ENCODE data around the gene IL33.

IL33 gene

DNA sequence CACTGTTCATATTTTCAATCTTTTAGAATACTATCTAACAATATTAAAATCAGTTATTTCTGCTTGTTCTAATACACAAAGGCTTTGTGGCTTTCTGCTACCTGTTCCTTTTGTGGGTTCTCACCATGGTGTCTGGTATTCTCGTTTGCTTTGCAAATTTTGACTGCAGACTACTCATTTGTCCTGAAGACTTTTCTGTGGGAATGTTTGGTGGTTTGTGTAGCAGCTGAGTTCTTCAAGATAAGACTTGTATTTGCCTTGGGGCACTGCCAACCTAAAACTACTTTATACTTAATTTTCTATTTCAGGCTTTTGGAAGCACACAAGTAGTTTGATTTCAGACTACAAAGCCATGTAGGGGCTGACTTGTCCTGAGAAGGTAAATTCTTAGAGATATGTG lies 11.1 kb downstream of the IL33 start:
- TF ChIP-seq ZNF70 (CRISPR knock-in tag; IDR thresholded peaks at IDR 0.05) (no peak), SNAI2 (CRISPR knock-in tag; IDR thresholded peaks at IDR 0.05) (no peak), ZNF565 (CRISPR knock-in tag; conservative IDR thresholded peaks at IDR 0.05; ENCODE audit: low read depth) (no peak), BACH2 (CRISPR knock-in tag; IDR thresholded peaks at IDR 0.05; ENCODE audit: borderline replicate concordance) (no peak), RARB (CRISPR knock-in tag; IDR thresholded peaks at IDR 0.05) (no peak), PPARA (CRISPR knock-in tag; IDR thresholded peaks at IDR 0.05; ENCODE audit: borderline replicate concordance) (no peak), ZNF8 (CRISPR knock-in tag; IDR thresholded peaks at IDR 0.05) (no peak), TCF4 (CRISPR knock-in tag; IDR thresholded peaks at IDR 0.05; ENCODE audit: borderline replicate concordance) (no peak), ISL1 (CRISPR knock-in tag; IDR thresholded peaks at IDR 0.05) (no peak), CSDC2 (CRISPR knock-in tag; IDR thresholded peaks at IDR 0.05) (no peak), ZC3H10 (CRISPR knock-in tag; IDR thresholded peaks at IDR 0.05) (no peak), TOX (CRISPR knock-in tag; IDR thresholded peaks at IDR 0.05; ENCODE audit: borderline replicate concordance) (no peak), ZFP3 (CRISPR knock-in tag; IDR thresholded peaks at IDR 0.05) (no peak), OSR1 (CRISPR knock-in tag; IDR thresholded peaks at IDR 0.05) (no peak), GLIS3 (CRISPR knock-in tag; IDR thresholded peaks at IDR 0.05) (no peak)
- TF ChIP-seq, protein P1, sequence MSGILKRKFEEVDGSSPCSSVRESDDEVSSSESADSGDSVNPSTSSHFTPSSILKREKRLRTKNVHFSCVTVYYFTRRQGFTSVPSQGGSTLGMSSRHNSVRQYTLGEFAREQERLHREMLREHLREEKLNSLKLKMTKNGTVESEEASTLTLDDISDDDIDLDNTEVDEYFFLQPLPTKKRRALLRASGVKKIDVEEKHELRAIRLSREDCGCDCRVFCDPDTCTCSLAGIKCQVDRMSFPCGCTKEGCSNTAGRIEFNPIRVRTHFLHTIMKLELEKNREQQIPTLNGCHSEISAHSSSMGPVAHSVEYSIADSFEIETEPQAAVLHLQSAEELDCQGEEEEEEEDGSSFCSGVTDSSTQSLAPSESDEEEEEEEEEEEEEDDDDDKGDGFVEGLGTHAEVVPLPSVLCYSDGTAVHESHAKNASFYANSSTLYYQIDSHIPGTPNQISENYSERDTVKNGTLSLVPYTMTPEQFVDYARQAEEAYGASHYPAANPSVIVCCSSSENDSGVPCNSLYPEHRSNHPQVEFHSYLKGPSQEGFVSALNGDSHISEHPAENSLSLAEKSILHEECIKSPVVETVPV (CRISPR knock-in tag; IDR thresholded peaks at IDR 0.05) = no peak
- TF ChIP-seq, protein P2, sequence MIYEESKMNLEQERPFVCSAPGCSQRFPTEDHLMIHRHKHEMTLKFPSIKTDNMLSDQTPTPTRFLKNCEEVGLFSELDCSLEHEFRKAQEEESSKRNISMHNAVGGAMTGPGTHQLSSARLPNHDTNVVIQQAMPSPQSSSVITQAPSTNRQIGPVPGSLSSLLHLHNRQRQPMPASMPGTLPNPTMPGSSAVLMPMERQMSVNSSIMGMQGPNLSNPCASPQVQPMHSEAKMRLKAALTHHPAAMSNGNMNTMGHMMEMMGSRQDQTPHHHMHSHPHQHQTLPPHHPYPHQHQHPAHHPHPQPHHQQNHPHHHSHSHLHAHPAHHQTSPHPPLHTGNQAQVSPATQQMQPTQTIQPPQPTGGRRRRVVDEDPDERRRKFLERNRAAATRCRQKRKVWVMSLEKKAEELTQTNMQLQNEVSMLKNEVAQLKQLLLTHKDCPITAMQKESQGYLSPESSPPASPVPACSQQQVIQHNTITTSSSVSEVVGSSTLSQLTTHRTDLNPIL (CRISPR knock-in tag; IDR thresholded peaks at IDR 0.05; ENCODE audit: low read depth) = no peak
- TF ChIP-seq, protein P3, sequence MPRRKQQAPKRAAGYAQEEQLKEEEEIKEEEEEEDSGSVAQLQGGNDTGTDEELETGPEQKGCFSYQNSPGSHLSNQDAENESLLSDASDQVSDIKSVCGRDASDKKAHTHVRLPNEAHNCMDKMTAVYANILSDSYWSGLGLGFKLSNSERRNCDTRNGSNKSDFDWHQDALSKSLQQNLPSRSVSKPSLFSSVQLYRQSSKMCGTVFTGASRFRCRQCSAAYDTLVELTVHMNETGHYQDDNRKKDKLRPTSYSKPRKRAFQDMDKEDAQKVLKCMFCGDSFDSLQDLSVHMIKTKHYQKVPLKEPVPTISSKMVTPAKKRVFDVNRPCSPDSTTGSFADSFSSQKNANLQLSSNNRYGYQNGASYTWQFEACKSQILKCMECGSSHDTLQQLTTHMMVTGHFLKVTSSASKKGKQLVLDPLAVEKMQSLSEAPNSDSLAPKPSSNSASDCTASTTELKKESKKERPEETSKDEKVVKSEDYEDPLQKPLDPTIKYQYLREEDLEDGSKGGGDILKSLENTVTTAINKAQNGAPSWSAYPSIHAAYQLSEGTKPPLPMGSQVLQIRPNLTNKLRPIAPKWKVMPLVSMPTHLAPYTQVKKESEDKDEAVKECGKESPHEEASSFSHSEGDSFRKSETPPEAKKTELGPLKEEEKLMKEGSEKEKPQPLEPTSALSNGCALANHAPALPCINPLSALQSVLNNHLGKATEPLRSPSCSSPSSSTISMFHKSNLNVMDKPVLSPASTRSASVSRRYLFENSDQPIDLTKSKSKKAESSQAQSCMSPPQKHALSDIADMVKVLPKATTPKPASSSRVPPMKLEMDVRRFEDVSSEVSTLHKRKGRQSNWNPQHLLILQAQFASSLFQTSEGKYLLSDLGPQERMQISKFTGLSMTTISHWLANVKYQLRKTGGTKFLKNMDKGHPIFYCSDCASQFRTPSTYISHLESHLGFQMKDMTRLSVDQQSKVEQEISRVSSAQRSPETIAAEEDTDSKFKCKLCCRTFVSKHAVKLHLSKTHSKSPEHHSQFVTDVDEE (CRISPR knock-in tag; IDR thresholded peaks at IDR 0.05) = no peak
- TF ChIP-seq, protein P4, sequence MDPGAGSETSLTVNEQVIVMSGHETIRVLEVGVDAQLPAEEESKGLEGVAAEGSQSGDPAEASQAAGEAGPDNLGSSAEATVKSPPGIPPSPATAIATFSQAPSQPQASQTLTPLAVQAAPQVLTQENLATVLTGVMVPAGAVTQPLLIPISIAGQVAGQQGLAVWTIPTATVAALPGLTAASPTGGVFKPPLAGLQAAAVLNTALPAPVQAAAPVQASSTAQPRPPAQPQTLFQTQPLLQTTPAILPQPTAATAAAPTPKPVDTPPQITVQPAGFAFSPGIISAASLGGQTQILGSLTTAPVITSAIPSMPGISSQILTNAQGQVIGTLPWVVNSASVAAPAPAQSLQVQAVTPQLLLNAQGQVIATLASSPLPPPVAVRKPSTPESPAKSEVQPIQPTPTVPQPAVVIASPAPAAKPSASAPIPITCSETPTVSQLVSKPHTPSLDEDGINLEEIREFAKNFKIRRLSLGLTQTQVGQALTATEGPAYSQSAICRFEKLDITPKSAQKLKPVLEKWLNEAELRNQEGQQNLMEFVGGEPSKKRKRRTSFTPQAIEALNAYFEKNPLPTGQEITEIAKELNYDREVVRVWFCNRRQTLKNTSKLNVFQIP (CRISPR knock-in tag; IDR thresholded peaks at IDR 0.05; ENCODE audit: borderline replicate concordance, low read depth) = no peak
- TF ChIP-seq, protein P5, sequence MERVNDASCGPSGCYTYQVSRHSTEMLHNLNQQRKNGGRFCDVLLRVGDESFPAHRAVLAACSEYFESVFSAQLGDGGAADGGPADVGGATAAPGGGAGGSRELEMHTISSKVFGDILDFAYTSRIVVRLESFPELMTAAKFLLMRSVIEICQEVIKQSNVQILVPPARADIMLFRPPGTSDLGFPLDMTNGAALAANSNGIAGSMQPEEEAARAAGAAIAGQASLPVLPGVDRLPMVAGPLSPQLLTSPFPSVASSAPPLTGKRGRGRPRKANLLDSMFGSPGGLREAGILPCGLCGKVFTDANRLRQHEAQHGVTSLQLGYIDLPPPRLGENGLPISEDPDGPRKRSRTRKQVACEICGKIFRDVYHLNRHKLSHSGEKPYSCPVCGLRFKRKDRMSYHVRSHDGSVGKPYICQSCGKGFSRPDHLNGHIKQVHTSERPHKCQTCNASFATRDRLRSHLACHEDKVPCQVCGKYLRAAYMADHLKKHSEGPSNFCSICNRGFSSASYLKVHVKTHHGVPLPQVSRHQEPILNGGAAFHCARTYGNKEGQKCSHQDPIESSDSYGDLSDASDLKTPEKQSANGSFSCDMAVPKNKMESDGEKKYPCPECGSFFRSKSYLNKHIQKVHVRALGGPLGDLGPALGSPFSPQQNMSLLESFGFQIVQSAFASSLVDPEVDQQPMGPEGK (CRISPR knock-in tag; IDR thresholded peaks at IDR 0.05; ENCODE audit: borderline replicate concordance) = no peak
- no peak for ATAC-seq

DNA sequence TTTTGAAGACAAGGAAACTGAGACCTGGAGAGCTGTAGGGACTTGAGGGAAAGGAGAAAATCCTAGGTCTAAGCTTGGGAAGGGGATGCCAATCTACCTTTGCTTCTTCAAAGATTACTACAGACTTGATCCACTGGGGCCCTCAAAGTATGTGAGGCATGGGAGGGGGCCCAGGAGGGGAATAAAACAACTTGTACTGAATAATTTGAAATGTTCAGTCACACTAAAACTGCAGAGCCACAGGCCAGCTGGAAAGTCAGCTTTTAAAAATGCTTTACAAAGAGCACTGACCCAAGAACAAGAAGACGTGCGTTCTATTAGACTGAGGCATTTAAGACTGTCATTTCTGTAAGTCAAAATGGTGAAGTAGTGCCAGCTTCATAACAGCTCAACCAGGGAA lies 13.6 kb downstream of the IL33 start:
- no peak for ATAC-seq
- TF ChIP-seq ZC3H10 (CRISPR knock-in tag; IDR thresholded peaks at IDR 0.05) (no peak), ISL1 (CRISPR knock-in tag; IDR thresholded peaks at IDR 0.05) (no peak), ZNF70 (CRISPR knock-in tag; IDR thresholded peaks at IDR 0.05) (no peak), RARB (CRISPR knock-in tag; IDR thresholded peaks at IDR 0.05) (no peak), GLIS3 (CRISPR knock-in tag; IDR thresholded peaks at IDR 0.05) (no peak), ZNF8 (CRISPR knock-in tag; IDR thresholded peaks at IDR 0.05) (no peak), ARNTL (CRISPR knock-in tag; IDR thresholded peaks at IDR 0.05; ENCODE audit: borderline replicate concordance, low read depth) (no peak), TOX (CRISPR knock-in tag; IDR thresholded peaks at IDR 0.05; ENCODE audit: borderline replicate concordance) (no peak), ZFP30 (CRISPR knock-in tag; IDR thresholded peaks at IDR 0.05) (no peak), OSR1 (CRISPR knock-in tag; IDR thresholded peaks at IDR 0.05) (no peak), BACH2 (CRISPR knock-in tag; IDR thresholded peaks at IDR 0.05; ENCODE audit: borderline replicate concordance) (no peak)
- TF ChIP-seq, protein P5 (CRISPR knock-in tag; IDR thresholded peaks at IDR 0.05; ENCODE audit: borderline replicate concordance) = no peak
- TF ChIP-seq, protein P2 (CRISPR knock-in tag; IDR thresholded peaks at IDR 0.05; ENCODE audit: low read depth) = no peak
- TF ChIP-seq, protein P1 (CRISPR knock-in tag; IDR thresholded peaks at IDR 0.05) = no peak
- TF ChIP-seq, protein P4 (CRISPR knock-in tag; IDR thresholded peaks at IDR 0.05; ENCODE audit: borderline replicate concordance, low read depth) = no peak

All from SK-N-SH treated with all-trans-retinoic acid at 6 μM for 48 hours (cell line).